Activated naive CD8-positive, alpha-beta T cell treated with anti-CD3 and anti-CD28 coated beads, Interleukin-2, amount 50 U/mL, for 24 hours (primary cell): ENCODE data around the gene BBX.
A peak's percentile ranks its signal among the peaks of the same experiment; 100 is the strongest.

Source experiments
- ATAC-seq: fragments of 150-1000 bp; cut with Tn5 transposase; one replicate; pipeline ENCODE4 v1.10.0; 2021
- DNase-seq: peaks from one replicate; pipeline ENCODE4 v3.0.0; 2021
- H3K27ac Mint-ChIP-seq: one replicate; pipeline ENCODE4 v1.8.0; 2021; ENCODE audit warnings: mild to moderate bottlenecking, mixed read lengths
- H3K27me3 Mint-ChIP-seq: one replicate; pipeline ENCODE4 v1.8.0; 2021; ENCODE audit warnings: mixed read lengths
- H3K36me3 Mint-ChIP-seq: one replicate; pipeline ENCODE4 v1.8.0; 2021; ENCODE audit warnings: low read depth, mixed read lengths
- H3K4me1 Mint-ChIP-seq: one replicate; pipeline ENCODE4 v1.8.0; 2021; ENCODE audit warnings: mixed read lengths
- H3K4me3 Mint-ChIP-seq: one replicate; pipeline ENCODE4 v1.8.0; 2021; ENCODE audit warnings: mild to moderate bottlenecking, moderate library complexity, mixed read lengths
- H3K9me3 Mint-ChIP-seq: one replicate; pipeline ENCODE4 v1.8.0; 2021; ENCODE audit warnings: mixed read lengths

BBX gene

DNA sequence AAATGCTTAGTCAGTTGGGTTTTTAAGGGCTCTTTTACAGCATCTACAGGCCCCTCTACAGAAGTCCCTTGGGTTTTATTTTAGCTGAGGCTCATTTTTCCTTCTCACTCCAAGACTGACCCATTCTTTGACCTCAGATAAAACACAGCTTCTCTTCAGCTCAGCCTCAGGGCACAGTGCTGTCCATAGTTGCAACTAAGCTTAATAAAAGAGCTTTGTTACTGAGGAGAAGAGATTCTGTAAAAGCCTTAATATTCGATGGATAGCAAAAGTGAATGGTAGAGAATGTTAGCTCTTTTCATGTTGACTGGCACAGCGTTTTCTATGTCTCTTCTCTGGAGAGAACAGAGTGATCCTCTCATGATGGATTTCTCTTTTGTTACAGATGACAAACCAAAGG, 277.9 kb downstream of the BBX start:
- DNase-seq (no peak), ATAC-seq (no peak)
- H3K4me1 Mint-ChIP-seq: peaks cover 9% of the 10 kb centered on the region
- no peaks in the 10 kb centered on the region for H3K9me3 Mint-ChIP-seq
- no peaks in the 10 kb centered on the region for H3K27me3 Mint-ChIP-seq
- peaks cover 22% of the 10 kb centered on the region for H3K36me3 Mint-ChIP-seq
- H3K27ac Mint-ChIP-seq: no peak overlapping the region
- H3K4me3 Mint-ChIP-seq: no peak overlapping the region

GRCh38 chr3:107803170-107803569, 280.4 kb downstream of the BBX start:
- no peak for ATAC-seq
- H3K27ac Mint-ChIP-seq: no peak overlapping the region
- no peak overlapping the region for H3K4me3 Mint-ChIP-seq
- H3K27me3 Mint-ChIP-seq: no peaks in the 10 kb centered on the region
- no peak for DNase-seq
- H3K9me3 Mint-ChIP-seq: no peaks in the 10 kb centered on the region
- peaks cover 22% of the 10 kb centered on the region for H3K36me3 Mint-ChIP-seq
- no peaks in the 10 kb centered on the region for H3K4me1 Mint-ChIP-seq

- no peaks in the 10 kb centered on the region for H3K9me3 Mint-ChIP-seq
- DNase-seq (no peak), ATAC-seq (no peak)
- no peak overlapping the region for H3K4me3 Mint-ChIP-seq
- peaks cover 11% of the 10 kb centered on the region for H3K4me1 Mint-ChIP-seq
- no peaks in the 10 kb centered on the region for H3K27me3 Mint-ChIP-seq
- peaks cover 21% of the 10 kb centered on the region for H3K36me3 Mint-ChIP-seq
- H3K27ac Mint-ChIP-seq: no peak overlapping the region
Observed at GRCh38 chr3:107806021-107806420, 283.3 kb downstream of the BBX start.

GRCh38 chr3:107806536-107806935, 283.8 kb downstream of the BBX start:
- Mint-ChIP-seq H3K36me3 (peaks cover 15% of the 10 kb centered on the region), H3K27ac (no peak overlapping the region)
- no peak for ATAC-seq

DNA sequence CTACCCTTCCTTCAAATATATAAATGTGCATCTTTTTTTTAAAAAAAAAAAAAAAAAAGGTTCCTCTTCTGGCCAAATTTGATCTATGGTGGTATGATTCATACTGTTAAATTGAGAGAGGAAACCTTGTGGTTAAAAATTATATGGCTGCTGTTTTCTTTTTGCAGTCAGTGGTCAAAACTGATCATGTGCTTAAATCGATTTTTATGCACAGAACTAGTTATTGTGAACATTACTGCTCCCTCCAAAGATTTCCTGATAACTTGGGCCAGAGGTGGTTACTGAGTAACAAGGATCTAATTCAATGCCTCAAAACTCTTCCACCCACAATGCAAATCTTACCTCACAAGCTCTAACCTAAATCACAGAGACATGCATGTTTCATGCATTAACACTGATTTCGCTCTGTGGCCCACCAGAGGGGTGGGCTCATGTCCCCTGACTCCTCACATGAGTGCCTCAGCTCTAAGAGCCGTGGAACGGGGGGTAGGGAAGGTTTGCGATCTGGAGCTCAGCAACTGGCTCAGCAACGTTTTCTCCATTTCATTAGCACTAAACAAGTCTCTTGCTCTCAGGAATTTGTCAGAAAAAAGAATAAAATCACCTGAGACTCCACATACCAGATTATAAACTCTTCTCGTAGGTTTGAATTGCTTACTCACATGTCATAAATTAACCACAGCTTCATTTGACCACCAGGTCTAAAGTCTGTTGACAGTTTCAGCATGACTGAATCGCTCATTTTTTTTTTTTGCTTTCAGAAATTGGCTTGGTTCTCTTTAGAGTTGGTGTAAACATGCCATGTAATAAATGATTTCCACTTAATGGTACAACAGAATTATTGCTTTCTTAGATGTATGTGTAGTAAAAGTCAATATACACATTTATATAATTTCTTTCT, 287.7 kb downstream of the BBX start:
- no peaks in the 10 kb centered on the region for H3K27me3 Mint-ChIP-seq
- H3K36me3 Mint-ChIP-seq: peaks cover 7% of the 10 kb centered on the region
- peaks cover 11% of the 10 kb centered on the region for H3K4me1 Mint-ChIP-seq
- H3K9me3 Mint-ChIP-seq: no peaks in the 10 kb centered on the region
- H3K27ac Mint-ChIP-seq: peak overlapping the region; percentile 11
- H3K4me3 Mint-ChIP-seq: no peak overlapping the region
- peak; percentile 52 for ATAC-seq
- DNase-seq: no peak

More at GRCh38 chr3:107806536-107806935, 283.8 kb downstream of the BBX start:
- no peaks in the 10 kb centered on the region for H3K9me3 Mint-ChIP-seq
- no peak overlapping the region for H3K4me3 Mint-ChIP-seq
- DNase-seq: no peak
- no peaks in the 10 kb centered on the region for H3K27me3 Mint-ChIP-seq
- H3K4me1 Mint-ChIP-seq: peaks cover 11% of the 10 kb centered on the region

DNA sequence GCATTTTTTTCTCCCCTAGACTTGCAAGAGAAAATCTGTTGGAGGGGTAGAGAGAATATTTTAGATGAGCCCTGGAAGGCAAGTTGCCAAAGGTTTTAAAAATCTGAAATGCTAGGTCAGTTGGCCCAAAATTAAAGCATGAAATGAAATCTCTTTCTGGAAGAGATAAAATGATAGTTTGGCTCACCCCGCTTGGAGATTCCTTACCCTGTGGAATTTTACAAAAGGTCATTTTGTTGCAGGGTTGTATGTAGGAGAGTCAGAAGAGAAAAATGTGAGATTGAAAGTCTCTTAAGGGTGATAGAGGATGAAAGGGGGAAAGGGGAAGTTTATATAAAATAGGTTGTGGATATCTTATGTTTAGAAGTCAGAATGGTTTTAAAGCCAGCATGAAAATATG, 290.3 kb downstream of the BBX start:
- ATAC-seq: no peak
- no peak for DNase-seq
- Mint-ChIP-seq H3K4me3 (no peak overlapping the region), H3K4me1 (peaks cover 14% of the 10 kb centered on the region), H3K9me3 (no peaks in the 10 kb centered on the region), H3K36me3 (peaks cover 5% of the 10 kb centered on the region), H3K27ac (no peak overlapping the region), H3K27me3 (no peaks in the 10 kb centered on the region)

DNA sequence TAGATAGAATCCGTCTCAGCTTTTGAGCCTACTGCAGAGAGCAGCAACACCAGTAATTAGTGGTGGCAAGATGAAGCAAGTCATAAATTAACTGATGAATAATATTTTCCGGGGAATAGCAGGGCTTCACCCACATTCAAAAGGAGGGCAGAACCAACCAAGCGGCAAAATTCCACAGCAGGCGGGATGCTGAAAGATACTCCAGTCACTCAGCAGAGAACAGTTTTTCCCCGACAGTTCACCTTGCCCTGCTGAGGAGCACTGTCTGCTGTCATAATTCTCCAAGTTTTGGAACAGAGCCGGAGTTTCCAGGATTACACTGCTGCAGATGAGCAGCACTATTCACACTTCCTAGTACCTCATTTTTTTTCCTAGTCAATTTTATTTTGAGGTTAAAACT, 293.3 kb downstream of the BBX start:
- Mint-ChIP-seq H3K4me3 (no peak overlapping the region), H3K36me3 (no peaks in the 10 kb centered on the region), H3K27me3 (peaks cover 4% of the 10 kb centered on the region), H3K4me1 (peaks cover 2% of the 10 kb centered on the region), H3K27ac (peak overlapping the region; percentile 11), H3K9me3 (no peaks in the 10 kb centered on the region)
- DNase-seq (no peak), ATAC-seq (no peak)

DNA sequence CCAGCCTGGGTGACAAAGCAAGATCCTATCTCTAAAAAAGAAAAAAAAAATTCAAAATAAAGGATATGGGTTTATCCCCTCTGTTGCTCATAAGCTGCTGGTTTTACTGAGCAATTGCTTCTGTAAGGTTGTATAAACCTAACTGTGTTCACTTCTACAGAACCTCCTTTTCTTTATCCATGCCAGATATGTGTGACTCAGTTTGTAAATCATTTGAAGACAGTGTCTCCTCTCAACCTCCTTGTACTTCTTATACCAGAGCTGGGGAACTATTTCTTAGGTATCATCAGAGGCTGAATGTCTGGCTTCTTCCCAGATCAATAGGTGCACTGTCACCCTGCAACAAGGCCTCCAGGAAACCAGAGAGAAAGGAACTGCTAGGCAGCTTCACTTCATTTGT, 294.3 kb downstream of the BBX start:
- no peak for ATAC-seq
- DNase-seq: no peak
- H3K27ac Mint-ChIP-seq: no peak overlapping the region
- H3K4me3 Mint-ChIP-seq: no peak overlapping the region
- H3K9me3 Mint-ChIP-seq: no peaks in the 10 kb centered on the region
- peaks cover 10% of the 10 kb centered on the region for H3K27me3 Mint-ChIP-seq
- H3K4me1 Mint-ChIP-seq: peaks cover 2% of the 10 kb centered on the region
- no peaks in the 10 kb centered on the region for H3K36me3 Mint-ChIP-seq

- Mint-ChIP-seq H3K27me3 (peaks cover 13% of the 10 kb centered on the region), H3K36me3 (no peaks in the 10 kb centered on the region), H3K4me1 (peaks cover 2% of the 10 kb centered on the region), H3K9me3 (no peaks in the 10 kb centered on the region), H3K4me3 (no peak overlapping the region), H3K27ac (no peak overlapping the region)
- ATAC-seq: no peak
- no peak for DNase-seq
Observed at GRCh38 chr3:107818025-107818424, 295.3 kb downstream of the BBX start.

DNA sequence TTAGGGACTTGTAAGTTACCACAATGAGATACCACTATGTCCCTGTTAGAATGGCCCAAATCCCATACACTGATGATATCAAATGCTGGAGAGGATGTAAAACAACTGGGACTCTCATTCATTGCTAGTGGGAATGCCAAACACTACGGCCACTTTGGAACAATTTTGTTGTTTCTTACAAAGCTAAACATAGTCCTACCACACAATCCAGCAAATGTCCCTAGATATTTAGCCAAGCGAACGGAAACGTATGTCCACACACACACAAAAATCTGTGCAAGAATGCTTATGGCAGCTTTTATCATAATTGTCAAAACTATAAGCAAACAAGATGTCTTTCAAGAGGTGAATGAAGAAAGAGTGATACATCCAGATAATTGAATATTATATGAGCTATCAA, 296.9 kb downstream of the BBX start:
- peaks cover 2% of the 10 kb centered on the region for H3K4me1 Mint-ChIP-seq
- peaks cover 18% of the 10 kb centered on the region for H3K27me3 Mint-ChIP-seq
- H3K27ac Mint-ChIP-seq: no peak overlapping the region
- H3K36me3 Mint-ChIP-seq: no peaks in the 10 kb centered on the region
- ATAC-seq (no peak), DNase-seq (no peak)
- peaks cover 7% of the 10 kb centered on the region for H3K9me3 Mint-ChIP-seq
- no peak overlapping the region for H3K4me3 Mint-ChIP-seq

DNA sequence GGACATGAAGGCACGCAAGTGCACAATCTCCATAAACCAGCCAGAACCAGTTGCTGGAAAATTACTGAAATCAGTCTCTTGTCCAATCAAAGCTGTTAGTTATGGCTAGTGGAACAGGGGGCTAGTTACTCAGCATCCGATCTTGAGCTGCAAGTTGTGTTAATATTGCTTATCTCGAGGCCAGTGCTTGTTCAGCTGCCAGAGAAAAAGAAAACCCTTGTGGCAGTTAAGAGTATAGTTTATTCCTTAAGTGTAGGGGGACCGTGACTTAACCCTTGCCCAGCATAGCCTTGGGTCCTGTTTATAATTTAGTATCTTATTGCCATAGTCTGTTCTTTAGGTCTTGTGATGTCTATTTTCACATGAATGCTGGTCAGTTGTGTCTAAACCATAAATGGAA, 299.5 kb downstream of the BBX start:
- no peaks in the 10 kb centered on the region for H3K4me1 Mint-ChIP-seq
- H3K27me3 Mint-ChIP-seq: peaks cover 18% of the 10 kb centered on the region
- H3K27ac Mint-ChIP-seq: no peak overlapping the region
- peaks cover 7% of the 10 kb centered on the region for H3K9me3 Mint-ChIP-seq
- DNase-seq: no peak
- no peaks in the 10 kb centered on the region for H3K36me3 Mint-ChIP-seq
- no peak overlapping the region for H3K4me3 Mint-ChIP-seq
- ATAC-seq: no peak

DNA sequence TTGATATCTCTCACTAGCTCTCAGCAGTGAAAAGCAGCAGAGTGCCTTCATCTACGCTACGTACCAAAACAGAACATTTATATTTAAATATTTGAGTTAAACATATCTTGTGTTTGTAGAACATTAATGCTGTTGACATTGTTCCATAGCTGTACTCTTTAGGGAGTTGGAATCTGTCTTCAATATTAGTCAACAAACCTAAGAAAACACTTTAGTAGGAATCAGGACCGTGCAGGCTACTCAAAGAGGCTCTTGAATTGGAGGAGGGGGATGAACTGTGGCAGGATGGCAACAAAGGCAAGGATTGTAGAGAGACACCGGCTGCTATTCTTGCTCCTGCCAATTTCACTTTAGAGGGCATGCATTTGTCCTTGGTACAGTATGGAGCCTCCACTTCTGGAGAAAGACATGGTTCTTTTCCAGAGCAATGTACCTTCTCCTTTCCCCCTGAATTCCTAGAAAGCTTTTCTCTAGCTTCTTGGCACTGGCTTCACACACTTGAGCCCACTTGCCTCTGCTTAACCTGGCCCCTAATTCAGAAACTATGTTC, 302.1 kb downstream of the BBX start:
- no peaks in the 10 kb centered on the region for H3K36me3 Mint-ChIP-seq
- H3K4me3 Mint-ChIP-seq: no peak overlapping the region
- ATAC-seq (no peak), DNase-seq (no peak)
- H3K4me1 Mint-ChIP-seq: no peaks in the 10 kb centered on the region
- peaks cover 7% of the 10 kb centered on the region for H3K9me3 Mint-ChIP-seq
- H3K27ac Mint-ChIP-seq: no peak overlapping the region
- H3K27me3 Mint-ChIP-seq: peaks cover 14% of the 10 kb centered on the region

- no peak overlapping the region for H3K4me3 Mint-ChIP-seq
- no peaks in the 10 kb centered on the region for H3K36me3 Mint-ChIP-seq
- ATAC-seq: no peak
- H3K4me1 Mint-ChIP-seq: no peaks in the 10 kb centered on the region
- H3K9me3 Mint-ChIP-seq: peaks cover 7% of the 10 kb centered on the region
- H3K27ac Mint-ChIP-seq: no peak overlapping the region
- DNase-seq: no peak
- H3K27me3 Mint-ChIP-seq: peaks cover 13% of the 10 kb centered on the region
Observed at GRCh38 chr3:107825556-107825955, 302.8 kb downstream of the BBX start.

- H3K27me3 Mint-ChIP-seq: peaks cover 11% of the 10 kb centered on the region
- DNase-seq: no peak
- H3K4me1 Mint-ChIP-seq: no peaks in the 10 kb centered on the region
- no peak overlapping the region for H3K4me3 Mint-ChIP-seq
- H3K9me3 Mint-ChIP-seq: peaks cover 7% of the 10 kb centered on the region
- no peak for ATAC-seq
- H3K27ac Mint-ChIP-seq: no peak overlapping the region
- H3K36me3 Mint-ChIP-seq: no peaks in the 10 kb centered on the region
Observed at GRCh38 chr3:107826727-107827126, 304.0 kb downstream of the BBX start.

DNA sequence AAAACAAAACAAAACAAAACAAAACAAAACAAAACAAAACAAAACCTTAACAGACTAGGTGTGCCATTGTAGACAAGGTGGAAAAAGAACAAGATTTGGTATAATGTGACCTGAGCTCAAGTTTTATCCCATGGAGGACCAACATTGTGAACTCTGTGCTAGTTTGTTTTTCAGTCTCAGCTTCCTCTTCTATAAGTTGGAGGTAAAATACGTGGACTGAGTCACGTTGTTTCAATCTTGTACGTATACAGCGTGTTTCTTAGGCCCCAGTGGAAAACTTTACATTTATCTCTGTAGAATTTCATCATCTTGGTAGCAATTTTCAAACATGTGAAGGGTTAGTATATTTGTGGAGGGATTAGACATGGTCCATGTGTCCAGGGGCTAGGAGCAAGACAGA, 306.4 kb downstream of the BBX start:
- no peaks in the 10 kb centered on the region for H3K4me1 Mint-ChIP-seq
- H3K4me3 Mint-ChIP-seq: no peak overlapping the region
- no peak overlapping the region for H3K27ac Mint-ChIP-seq
- H3K36me3 Mint-ChIP-seq: no peaks in the 10 kb centered on the region
- no peak for ATAC-seq
- no peaks in the 10 kb centered on the region for H3K27me3 Mint-ChIP-seq
- no peak for DNase-seq
- no peaks in the 10 kb centered on the region for H3K9me3 Mint-ChIP-seq
